HG03139 (cell line): ENCODE results near the gene FERMT2.
"Not testable (repeated sequence)": the region's sequence is repeated elsewhere in the genome, so short reads cannot be mapped to it uniquely, and the experiment has no call there.

Source experiments
- ATAC-seq: cut with Tn5 transposase; IDR thresholded peaks from one replicate; pipeline ENCODE4 v1.9.1; 2021; ENCODE audit not compliant: unreplicated experiment

FERMT2 gene

DNA sequence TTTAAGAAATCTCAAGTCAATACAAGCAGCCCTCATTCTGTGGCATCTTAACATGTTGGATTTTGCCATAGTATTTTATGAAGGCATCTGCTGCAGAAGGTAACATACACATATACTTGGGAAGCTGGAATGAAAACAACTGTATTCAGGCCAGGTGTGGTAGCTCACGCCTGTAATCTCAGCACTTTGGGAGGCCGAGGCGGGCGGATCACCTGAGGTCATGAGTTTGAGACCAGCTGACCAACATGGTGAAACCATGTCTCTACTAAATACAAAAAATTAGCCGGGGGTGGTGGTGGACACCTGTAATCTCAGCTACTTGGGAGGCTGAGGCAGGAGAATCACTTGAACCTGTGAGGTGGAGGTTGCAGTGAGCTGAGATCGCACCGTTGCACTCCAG lies 86.0 kb downstream of the FERMT2 start:
- ATAC-seq: not testable (repeated sequence)

DNA sequence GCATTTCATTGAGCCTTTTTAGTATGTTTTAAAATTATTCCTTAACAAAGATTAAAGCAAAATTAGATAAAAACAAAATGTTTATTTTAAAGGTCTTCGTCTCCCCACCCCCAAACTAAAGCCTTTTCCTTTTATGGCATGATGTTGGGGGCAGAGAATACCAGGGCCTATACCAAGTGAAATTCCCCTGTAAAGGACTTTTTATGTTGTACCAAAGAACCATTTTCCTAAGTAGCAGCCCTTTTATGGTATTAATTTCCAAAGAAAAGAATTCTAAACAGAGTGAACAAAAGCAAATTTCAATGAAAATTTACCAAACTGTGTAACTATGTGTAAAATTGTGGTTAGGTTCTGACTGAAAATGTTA lies 87.5 kb downstream of the FERMT2 start:
- ATAC-seq: no peak

- no peak for ATAC-seq
These were observed 88.1 kb downstream of the FERMT2 start for GRCh38 chr14:52862632-52863333.

DNA sequence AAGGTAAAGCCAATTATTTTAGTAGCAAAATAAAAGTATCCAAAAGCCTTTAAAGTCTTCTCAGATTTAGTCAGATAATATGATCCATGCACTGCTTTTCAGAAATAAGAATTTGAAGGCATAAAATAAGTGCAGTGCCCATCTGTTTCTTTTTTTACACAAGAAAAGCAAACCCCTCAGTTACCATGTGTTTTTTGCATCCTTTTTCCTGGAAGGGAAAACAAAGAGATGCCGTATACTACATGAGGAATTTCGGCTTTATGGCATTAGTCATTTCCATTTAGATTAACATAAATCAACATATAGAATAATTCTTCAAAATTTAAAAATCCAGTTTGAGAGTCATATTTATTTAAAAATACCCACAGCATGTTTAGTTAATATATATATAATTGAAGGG lies 89.4 kb downstream of the FERMT2 start:
- no peak for ATAC-seq

- ATAC-seq: no peak
These were observed 89.9 kb downstream of the FERMT2 start for GRCh38 chr14:52860910-52861309.

- ATAC-seq: no peak
These were observed 90.6 kb downstream of the FERMT2 start for GRCh38 chr14:52860209-52860608.

GRCh38 chr14:52856139-52856538 lies 94.7 kb downstream of the FERMT2 start:
- ATAC-seq: no peak

GRCh38 chr14:52853522-52853854 lies 97.4 kb downstream of the FERMT2 start:
- no peak for ATAC-seq

DNA sequence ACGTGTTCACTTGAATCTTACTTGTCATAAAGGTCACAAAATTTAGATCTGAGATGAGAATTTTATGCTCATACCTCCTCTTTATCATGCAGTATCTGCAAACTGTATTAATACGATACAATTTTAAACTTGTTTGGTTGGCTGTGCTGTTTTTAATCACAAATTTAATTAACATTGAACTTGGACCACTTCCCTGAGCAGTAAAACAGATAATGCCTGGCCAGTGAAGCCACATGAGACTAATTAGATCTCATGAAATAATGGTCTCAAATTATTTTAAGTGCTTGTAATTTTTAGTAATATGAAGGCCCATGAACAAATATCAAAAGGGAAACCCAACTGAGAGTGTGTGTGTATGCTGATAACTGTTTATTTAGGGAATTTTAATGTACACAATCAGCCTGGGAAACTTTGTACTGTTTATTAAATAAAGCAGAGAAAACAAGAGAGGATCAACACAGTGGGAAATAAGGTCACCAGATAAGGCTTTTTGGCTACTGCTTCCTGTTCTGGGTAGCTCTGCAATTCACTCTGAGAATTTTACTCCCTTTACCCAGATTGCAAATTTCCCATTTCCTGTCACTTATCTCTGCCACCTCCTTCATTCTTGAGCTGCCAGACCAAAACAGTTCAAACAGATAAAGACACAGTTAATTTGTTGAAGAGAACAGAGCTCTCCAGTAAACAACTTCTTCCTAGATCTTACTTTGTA lies 97.9 kb downstream of the FERMT2 start:
- no peak for ATAC-seq

- ATAC-seq: no peak
These were observed 100.4 kb downstream of the FERMT2 start for GRCh38 chr14:52850451-52850909.

DNA sequence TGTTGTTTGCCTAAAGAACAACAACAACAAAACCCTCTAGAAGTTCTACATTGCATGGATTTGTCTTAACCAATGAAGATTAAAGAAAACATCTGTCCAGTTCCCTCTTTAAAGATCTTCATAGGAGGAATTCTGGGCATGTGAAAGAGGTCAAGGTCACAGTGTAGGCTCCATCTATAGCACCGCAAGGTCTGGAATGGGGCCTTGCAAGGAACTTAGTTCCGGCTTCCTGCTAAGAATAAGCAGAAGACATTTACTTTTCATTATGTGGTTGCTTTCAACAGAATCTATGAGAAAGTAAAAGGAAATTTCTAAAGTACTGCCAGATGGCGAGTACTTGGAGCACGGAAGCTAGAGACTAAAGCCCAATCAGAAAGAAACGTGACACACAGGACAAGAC lies 102.2 kb downstream of the FERMT2 start:
- ATAC-seq: no peak

DNA sequence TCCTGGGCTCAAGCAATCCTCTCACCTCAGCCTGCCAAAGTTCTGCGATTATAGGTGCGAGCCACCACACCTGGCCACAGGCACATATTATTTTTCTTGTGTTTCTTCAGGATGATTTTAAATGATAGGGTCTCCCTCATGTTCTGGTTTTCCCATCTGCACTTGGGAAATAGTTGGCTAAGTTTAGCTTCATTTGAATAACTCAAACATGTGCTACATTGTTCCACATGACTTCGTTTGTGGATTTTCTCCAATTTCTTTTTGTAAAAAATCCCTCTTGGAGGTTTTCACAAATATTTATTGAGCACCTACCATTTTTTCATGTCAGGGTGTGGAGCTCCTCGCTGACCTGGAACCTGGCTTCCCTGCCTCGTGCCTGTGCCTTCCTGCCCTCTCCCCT lies 104.3 kb downstream of the FERMT2 start:
- no peak for ATAC-seq

GRCh38 chr14:52845081-52845480 lies 105.8 kb downstream of the FERMT2 start:
- no peak for ATAC-seq

DNA sequence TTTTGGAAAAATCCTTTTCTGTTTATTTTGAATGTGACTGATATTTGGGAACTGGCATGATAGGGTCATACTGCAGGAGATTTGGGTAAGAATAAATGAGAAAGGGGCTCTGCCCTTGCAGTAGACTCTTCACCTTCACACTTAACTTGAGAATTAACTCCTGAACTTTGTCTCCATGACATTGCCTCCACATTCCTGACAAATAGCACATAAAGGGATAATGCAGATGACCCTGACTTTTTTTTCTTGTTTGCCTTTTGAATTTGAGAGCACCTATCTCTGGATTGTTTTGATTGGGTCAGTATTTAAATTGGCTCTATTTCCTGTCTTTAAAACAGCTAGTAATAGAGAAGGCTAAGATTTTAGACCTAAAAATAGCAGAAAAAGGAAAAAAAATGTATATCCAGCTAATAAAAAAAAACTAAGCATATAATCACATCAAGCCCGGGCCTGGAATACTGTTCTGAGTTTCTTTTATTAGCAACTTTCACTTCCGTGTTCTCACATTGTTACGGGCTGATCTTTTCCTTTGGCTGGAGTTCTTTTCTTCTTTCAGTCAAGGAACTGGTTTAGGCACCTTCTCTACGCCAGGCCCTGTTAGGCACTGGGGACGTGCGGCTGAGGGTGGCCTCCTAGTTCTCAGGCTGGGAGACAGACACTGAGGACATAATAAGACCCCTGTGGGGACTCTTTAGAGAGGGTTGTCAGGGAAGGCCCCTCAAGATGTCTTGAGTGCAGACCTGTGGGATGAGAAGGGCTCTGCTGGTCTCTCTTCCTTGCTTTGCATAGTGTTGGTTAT lies 106.4 kb downstream of the FERMT2 start:
- ATAC-seq: no peak

- ATAC-seq: no peak
These were observed 110.0 kb downstream of the FERMT2 start for GRCh38 chr14:52840877-52841276.

DNA sequence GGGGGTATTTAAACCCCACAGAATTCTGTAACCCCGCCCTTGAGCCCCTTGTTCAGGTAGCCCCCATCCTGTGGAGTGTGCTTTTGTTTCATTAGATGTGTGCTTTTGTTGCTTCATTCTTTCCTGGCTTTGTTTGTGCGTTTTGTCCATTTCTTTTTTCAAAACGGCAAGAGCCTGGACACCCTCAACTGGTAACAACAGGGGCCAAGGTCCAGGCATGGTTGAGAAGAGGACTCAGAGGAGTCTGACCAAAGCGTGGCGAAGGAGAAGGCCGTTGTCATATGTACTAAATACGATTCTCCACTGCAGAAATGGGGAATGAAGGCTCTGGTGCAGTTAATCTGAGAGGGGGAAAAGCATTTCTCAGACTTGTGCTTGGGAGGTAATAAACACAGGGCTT lies 113.4 kb downstream of the FERMT2 start:
- ATAC-seq: no peak

GRCh38 chr14:52836063-52836462 lies 114.8 kb downstream of the FERMT2 start:
- no peak for ATAC-seq

DNA sequence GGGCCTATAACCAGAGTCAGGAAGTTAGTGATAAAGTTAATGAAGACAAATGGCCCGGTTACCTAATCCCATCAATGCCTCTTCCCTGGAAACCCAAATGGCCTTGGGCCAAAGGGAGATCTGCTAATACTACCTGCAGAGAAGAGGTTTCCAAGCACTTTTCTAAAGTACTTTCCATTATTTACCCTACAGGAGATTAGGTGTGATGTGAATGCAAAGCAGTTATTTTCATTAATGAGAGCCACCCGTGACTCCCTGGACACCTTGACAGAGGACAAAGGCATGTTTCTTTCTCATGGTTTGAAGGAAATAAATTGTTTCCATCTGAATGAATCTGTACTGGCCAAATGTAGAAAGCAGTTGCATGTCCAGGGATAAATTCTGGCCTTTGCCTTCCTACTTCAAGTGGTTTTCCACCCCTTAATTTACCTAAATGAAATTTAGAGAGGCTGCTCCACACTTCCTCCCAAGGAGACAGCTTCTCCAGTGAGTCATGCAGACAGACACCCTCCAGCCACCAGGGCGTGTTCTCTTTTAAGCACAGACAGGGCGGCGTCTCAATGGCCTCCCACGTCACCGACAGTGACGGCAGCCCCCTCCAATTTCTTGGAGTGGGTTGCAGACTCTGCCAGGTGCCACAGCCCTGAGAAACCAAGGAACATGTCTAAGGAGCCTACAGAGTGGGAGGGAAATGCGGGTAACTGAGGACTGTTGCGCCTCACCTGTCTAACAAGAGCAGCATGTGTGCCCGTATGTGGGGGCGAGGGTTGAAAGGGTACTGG lies 115.5 kb downstream of the FERMT2 start:
- ATAC-seq: no peak

GRCh38 chr14:52834440-52834842 lies 116.4 kb downstream of the FERMT2 start:
- no peak for ATAC-seq

DNA sequence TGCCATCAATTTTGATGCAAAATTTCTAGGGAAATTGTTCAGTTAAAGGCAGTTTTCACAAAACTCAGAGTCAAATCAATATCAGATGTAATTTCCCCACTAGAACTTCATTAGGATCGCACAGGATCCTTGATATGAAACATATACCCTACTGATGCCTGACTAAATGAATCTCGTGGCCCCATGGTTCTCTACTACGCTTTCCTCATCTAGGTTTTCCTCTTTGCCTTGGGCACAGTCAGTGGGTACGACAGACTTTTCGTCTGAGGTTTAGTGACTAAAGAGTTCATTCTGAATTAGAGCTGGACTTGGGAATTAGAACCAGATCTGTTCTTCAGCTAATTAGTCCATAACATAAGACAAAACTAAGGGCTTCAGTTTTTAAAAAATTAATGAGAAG lies 117.0 kb downstream of the FERMT2 start:
- ATAC-seq: no peak

DNA sequence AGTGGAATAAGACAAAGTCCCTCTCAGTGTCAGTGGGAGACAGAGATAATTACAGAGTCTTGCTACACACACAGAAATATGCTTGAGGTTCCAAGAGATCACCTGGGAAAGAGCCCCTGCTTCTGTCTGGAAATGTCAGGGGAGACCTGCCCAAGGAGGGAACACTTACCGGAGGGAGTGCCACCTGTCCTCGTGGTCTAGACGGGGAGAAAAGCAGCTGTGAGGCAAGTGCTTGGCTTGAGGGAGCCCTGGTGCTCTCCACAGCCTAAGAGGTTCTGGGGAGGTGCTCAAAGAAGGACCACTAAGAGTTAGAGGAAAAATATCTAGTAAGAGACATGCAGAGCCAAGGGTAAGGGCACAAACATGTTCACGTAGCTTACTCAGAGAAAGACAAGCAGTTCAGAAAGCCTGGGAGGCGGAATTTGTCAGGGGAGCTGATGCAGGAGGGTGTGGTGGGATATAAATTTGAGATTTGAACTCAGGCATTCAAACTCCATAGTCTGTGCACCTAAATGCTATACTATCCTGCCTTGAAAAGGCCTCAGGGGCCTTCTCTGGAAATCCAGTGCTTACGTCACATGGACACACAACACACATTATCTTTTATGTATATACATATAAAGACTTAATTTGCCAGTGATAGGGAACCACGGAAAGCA lies 121.2 kb downstream of the FERMT2 start:
- no peak for ATAC-seq
